Measurements from ENCODE around the gene VASH2. TPM values are rescaled to one million over a fixed set of nuclear protein-coding genes. Genes with fewer than 3 reads are reported as not detected.

VASH2 gene
- total RNA-seq, 4 donors from 2014 or later, result 0.67 to 9.0 (median 1.5) TPM

DNA sequence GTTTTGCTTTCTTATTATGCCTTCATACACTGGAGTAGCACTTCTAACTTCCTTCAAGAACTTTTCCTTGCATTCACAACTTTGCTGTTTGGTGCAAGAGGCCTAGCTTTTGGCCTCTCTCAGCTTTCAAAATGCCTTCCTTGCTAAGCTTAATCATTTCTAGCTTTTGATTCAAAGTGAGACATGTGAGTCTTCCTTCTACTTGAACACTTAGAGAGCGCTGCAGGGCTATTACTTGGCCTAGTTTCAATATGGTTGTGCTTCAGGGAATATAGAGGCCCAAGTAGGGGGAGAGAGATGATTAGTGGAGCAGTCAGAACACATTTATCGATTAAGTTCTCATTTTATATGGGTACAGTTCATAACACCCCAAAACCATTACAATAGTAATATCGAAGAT, 52.9 kb downstream of the VASH2 start:
- no peaks in the 10 kb centered on the region for H3K27me3 ChIP-seq
- H3K9me3 ChIP-seq, result no peaks in the 10 kb centered on the region
- TF ChIP-seq POLR2AphosphoS5 (IDR thresholded peaks at IDR 0.05) (no peak), CTCF (IDR thresholded peaks at IDR 0.05) (no peak), EP300 (IDR thresholded peaks at IDR 0.05) (no peak), POLR2A (IDR thresholded peaks at IDR 0.05) (no peak)
- H3K36me3 ChIP-seq, result peaks cover 0 to 90% of the 10 kb centered on the region in 2 donors
- no peaks in the 10 kb centered on the region for H3K4me1 ChIP-seq
- no peak for ATAC-seq
- H3K4me3 ChIP-seq, result no peak overlapping the region
- whole genome bisulfite sequencing, 2 donors (ENCODE audit: low coverage in 1 of 2), result 80 to 92% methylated on average over 3 of the region's 3 CpGs
- H3K27ac ChIP-seq, result no peak overlapping the region

DNA sequence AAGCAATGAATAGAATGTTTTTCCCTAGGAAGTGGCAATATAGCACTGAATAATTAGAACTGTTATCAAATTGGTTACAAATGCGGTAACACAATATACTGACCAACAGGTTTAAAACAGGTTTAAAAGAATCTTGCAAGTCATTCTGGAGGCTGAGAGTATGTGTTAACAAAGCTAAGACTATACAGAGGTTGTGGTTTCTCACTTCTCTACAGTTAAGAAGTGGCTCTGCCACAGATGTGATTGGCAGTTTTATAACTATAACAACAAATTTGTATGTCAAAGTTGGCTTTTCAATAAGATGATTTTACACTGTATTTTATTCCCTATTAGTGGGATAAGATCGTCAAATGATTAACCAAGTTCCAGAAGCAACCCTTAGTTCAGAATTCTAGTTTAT, 58.2 kb downstream of the VASH2 start:
- no peaks in the 10 kb centered on the region for H3K9me3 ChIP-seq
- peaks cover 0 to 20% (median 4%) of the 10 kb centered on the region in 3 donors for H3K4me1 ChIP-seq
- no peak overlapping the region for H3K27ac ChIP-seq
- H3K36me3 ChIP-seq, result peaks cover 0 to 73% of the 10 kb centered on the region in 2 donors
- no peak overlapping the region for H3K4me3 ChIP-seq
- 71 to 84% methylated on average over 2 of the region's 2 CpGs for WGBS, 2 donors (ENCODE audit: low coverage in 1 of 2)
- H3K27me3 ChIP-seq, result no peaks in the 10 kb centered on the region
- ATAC-seq, result no peak
- TF ChIP-seq POLR2AphosphoS5 (IDR thresholded peaks at IDR 0.05) (no peak), CTCF (IDR thresholded peaks at IDR 0.05) (no peak), POLR2A (IDR thresholded peaks at IDR 0.05) (no peak), EP300 (IDR thresholded peaks at IDR 0.05) (no peak)

GRCh38 chr1:213014642-213015041, 64.3 kb downstream of the VASH2 start:
- TF ChIP-seq EP300 (IDR thresholded peaks at IDR 0.05) (no peak), POLR2AphosphoS5 (IDR thresholded peaks at IDR 0.05) (no peak), POLR2A (IDR thresholded peaks at IDR 0.05) (no peak), CTCF (IDR thresholded peaks at IDR 0.05) (no peak)
- Histone ChIP-seq H3K27me3 (no peaks in the 10 kb centered on the region), H3K4me1 (peaks cover 9 to 39% (median 14%) of the 10 kb centered on the region in 3 donors), H3K9me3 (no peaks in the 10 kb centered on the region), H3K36me3 (peaks cover 0 to 23% of the 10 kb centered on the region in 2 donors), H3K27ac (peak overlapping the region; percentile 86 to 93 (median 90)), H3K4me3 (peak overlapping the region; percentile 77 to 94)
- WGBS, 2 donors (ENCODE audit: low coverage in 1 of 2), result 8 to 20% methylated on average over 7 of the region's 7 CpGs
- no peak for ATAC-seq

DNA sequence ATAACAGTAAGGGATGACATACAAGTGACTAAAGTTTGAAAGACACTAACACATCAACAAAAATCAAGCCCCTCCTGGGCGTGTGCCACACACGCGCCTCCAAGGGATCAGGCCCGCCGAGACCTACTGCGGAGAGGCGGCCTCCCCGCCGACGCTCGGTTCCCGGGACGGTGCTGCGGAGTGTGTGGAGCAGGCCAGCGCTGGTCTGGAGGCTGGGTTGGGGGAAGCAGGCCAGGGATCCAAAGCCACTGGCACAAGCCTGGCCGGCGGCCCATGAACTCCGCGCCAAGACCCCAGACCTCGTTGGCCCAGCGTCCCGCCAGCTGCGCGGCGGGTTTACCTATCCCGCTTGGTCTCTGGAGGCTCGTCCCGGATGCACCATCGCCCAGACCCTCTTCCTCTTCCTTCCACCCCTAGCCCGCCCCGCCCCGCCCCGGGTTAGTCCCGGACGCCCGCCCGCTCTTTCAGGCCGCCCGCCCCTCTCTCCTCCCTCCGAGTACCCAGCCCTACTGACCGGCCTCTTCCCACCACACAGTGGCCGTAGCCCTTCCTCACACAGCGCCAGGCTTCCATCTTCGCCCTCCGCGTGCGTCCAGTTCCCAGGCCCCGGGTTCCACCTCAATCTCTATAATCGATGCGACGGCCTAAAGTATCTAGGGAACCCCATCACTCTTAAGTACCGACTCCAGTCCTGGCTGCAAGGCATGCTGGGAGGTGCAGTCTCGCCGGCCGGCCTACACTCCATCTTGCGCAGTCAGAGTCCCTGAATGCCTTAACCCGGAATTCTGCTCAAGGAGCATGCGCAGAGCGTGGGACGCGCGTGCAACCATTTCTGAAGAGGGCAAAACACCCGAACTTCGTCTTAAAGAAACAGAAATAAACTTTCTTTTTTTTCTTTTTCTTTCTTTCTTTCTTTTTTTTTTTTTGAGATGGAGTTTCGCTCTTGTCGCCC, 65.0 kb downstream of the VASH2 start, which contains the start of gene ANGEL2:
TSS of gene ANGEL2 (minus strand) at position 769 of the 952 bp plus-strand sequence. CDS start at position 573, 196 bp downstream.
- H3K4me1 ChIP-seq, result peaks cover 9 to 39% (median 14%) of the 10 kb centered on the region in 3 donors
- no peaks in the 10 kb centered on the region for H3K27me3 ChIP-seq
- ATAC-seq, result peak; percentile 98
- WGBS, 2 donors (ENCODE audit: low coverage in 1 of 2), result 0 to 1% methylated on average over 18 to 28 of the region's 66 CpGs
- TF ChIP-seq CTCF (IDR thresholded peaks at IDR 0.05) (no peak), POLR2A (IDR thresholded peaks at IDR 0.05) (peak; percentile 31 to 54), EP300 (IDR thresholded peaks at IDR 0.05) (no peak), POLR2AphosphoS5 (IDR thresholded peaks at IDR 0.05) (peak; percentile 25)
- peak within 1 kb of the TSS; percentile 86 to 93 (median 90) for H3K27ac ChIP-seq
- no peaks in the 10 kb centered on the region for H3K9me3 ChIP-seq
- H3K4me3 ChIP-seq, result peak within 1 kb of the TSS; percentile 77 to 94
- H3K36me3 ChIP-seq, result peaks cover 0 to 20% of the 10 kb centered on the region in 2 donors
